Measurements from ENCODE around the gene FAAH2.
"Not testable (repeated sequence)": the region's sequence is repeated elsewhere in the genome, so short reads cannot be mapped to it uniquely, and the experiment has no call there.

FAAH2 gene, protein sequence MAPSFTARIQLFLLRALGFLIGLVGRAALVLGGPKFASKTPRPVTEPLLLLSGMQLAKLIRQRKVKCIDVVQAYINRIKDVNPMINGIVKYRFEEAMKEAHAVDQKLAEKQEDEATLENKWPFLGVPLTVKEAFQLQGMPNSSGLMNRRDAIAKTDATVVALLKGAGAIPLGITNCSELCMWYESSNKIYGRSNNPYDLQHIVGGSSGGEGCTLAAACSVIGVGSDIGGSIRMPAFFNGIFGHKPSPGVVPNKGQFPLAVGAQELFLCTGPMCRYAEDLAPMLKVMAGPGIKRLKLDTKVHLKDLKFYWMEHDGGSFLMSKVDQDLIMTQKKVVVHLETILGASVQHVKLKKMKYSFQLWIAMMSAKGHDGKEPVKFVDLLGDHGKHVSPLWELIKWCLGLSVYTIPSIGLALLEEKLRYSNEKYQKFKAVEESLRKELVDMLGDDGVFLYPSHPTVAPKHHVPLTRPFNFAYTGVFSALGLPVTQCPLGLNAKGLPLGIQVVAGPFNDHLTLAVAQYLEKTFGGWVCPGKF

DNA sequence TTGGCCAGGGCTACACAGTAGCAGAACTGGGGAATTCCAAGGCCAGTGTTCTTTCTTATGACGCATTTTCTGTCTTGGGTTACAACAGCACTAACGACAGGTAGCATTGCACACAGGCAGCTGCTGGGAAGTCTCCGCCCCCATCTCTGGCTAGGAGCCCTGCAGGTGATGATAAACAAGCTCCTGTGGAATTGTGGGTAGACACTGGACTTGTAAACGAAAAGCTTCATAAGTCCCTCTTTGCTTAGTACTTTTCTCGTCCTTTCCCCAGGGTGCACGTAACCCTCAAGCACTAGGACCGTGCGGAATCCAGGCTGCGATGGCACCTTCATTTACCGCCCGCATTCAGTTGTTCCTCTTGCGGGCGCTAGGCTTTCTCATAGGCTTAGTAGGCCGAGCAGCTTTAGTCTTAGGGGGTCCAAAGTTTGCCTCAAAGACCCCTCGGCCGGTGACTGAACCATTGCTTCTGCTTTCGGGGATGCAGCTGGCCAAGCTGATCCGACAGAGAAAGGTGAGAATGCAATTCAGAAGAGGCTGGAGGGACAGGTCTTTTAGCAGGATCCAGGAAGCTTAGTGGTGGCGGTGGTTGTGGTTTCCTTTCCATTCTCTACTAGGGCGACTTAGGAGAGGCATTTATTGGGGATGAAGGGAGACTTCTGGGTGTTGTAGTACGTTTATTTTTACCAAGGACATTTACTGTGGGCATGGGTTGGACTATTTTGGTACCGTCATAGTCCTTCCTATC lies at the start of gene FAAH2:
TSS of gene FAAH2 (plus strand) at position 200 of the 745 bp plus-strand sequence. CDS start at position 320, 120 bp downstream.
- peak; percentile 89 for DNase-seq

DNA sequence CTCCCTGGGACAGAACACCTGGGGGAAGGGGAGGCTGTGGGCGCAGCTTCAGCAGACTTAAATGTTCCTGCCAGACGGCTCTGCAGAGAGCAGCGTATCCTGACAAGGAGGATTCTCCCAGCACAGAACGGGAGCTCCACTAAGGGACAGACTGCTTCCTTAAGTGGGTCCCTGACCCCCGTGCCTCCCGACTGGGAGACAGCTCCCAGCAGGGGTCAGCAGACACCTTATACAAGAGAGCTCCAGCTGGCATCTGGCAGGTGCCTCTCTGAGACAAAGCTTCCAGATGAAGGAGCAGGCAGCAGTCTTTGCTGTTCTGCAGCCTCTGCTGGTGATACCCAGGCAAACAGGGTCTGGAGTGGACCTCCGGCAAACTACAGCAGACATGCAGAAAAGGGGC lies 44.5 kb upstream of the FAAH2 start:
- no peak for DNase-seq

DNA sequence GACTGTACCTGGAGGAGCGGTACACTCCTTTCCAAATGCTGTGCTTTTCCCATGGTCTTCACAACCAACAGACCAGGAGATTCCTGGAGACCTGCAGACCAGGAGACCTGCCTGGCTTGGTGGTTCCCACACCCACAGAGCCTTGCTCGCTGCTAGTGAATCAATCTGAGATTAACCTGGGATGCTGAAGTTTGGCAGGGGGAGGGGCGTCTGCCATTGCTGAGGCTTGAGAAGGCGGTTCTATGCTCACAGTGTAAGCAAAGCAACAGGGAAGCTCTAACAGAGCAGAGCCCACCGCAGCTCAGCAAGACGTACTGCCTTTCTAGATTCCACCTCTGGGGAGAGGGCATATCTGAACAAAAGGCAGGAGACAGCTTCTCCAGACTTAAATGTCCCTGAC lies 34.5 kb upstream of the FAAH2 start:
- DNase-seq = no peak

DNA sequence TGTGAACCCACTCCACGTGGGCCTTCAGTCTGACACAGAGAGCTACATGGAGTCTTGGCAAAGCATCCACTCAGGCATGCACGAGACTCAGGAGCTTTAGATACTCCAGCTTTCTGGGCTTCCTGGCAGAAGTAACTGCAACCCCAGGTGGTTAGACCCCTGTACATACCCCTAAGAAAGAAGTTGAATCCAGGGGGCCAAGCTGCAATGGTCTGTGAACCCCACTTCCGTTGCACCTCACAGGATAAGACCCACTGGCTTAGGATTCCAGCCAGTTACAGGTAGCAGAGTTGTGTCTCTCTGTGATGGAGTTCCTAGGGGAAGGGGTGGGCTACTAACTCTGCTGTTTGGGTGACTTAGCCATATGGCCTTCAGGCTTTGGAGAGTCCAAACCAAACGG lies 21.4 kb upstream of the FAAH2 start:
- DNase-seq = no peak

DNA sequence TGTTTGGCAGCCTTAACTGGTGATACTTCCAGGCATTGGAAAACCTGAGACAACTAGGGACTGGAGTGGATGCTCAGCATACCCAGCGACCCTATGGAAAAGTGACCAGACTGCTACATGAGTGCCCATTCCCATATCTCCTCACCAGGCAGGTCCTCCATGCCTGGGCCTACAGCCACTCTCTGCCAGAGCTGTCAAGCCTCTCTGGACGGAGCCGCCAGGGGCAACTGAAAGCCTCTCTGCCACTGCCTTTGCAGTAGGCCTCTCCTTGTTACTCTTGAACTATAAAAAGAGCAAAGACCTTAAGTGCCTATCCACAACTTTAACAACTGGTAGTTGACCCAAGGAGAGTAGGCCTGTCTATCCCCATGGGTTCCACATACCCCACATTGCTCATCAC lies 20.2 kb upstream of the FAAH2 start:
- DNase-seq = no peak

DNA sequence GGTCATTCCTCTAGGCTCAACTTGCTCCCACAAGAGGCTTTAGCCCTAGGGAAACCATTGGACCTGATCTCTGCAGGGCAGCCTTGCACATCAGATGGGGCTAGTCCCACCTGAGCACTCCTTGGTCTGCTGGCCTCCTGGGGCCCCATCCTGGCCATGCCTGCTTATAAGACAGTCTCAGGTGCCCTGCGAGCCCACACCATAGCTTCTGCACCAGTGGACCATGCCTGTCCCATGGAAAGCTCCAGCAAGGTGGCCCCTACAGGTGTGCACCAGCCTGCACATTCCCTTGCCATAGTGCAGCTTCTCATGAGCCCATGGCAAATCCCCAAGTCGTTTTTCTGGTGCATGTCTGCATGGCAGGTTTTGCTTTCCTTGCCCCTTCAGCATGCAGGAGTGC lies 19.6 kb upstream of the FAAH2 start:
- no peak for DNase-seq

DNA sequence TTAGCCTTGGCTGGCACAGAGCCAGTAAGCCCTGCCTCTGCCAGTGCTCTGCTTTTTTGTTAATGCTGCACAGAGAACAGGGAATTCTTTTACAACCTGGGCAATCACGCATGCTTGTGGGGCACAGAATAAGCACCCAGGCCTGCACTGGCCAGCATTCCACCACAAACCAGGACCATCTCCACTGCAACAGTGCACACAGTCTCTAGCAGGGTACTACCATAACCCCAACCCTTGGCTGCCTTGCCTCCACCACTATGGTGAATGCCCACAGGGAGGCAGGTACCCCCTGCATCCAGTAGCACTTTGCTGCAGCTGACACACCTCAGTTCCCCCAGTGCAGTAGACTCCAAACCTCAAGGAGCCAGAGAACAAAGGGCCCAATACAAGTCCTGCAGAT lies 19.2 kb upstream of the FAAH2 start:
- DNase-seq = no peak

DNA sequence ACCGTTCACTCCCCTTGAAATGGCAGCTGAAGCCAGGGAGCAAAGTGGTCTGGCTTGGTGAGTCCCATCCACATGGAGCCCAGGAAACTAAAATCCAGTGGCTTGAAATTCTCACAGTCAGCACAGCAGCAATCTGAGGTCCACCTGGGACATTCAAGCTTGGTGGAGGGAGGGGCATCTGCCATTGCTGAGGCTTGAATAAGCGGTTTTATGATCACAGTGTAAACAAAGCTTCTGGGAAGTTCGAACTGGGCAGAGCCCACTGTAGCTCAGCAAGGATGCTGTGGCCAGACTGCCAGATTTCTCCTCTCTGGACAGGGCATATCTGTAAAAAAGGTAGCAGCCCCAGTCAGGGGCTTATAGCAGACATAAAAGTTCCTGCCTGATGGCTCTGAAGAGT lies 15.5 kb upstream of the FAAH2 start:
- no peak for DNase-seq

DNA sequence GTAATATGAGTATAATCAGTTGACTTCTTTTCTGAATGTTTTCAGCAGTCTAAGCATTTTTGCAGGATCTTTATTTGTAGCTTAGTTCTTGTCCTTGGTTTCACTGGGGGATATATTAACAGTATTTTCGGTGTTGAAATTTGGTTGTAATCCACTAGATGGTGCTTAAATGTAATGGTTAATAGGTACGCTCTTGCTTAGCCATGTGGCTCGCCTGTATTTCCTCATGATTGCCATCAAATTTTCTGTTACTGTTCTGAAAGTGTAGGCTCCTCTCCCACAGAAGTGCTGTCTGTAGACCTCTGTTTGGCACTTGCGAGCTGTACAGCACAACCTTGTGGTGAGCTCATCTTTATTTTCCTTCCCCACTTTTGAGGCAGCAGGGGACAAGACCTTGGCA lies 3.9 kb upstream of the FAAH2 start:
- DNase-seq = no peak

DNA sequence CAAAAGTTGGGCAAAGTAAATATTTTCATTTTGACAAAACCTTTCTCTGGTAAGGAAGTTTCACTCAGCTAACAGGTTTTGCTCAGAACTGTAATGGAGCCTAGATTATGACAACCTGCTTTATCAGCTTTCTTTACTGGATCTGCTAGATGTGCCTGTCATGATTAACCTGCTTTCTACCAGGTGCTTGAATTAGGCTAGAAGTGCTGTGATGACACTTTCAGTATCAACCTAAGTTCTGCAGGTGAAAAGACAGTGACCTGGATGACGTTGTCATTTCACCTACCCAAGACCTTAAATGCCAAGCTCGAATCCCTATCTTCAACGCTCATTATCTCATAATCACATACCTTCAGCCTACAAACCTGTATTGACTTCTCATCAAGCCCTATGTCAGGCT lies 1.5 kb upstream of the FAAH2 start:
- DNase-seq = no peak

DNA sequence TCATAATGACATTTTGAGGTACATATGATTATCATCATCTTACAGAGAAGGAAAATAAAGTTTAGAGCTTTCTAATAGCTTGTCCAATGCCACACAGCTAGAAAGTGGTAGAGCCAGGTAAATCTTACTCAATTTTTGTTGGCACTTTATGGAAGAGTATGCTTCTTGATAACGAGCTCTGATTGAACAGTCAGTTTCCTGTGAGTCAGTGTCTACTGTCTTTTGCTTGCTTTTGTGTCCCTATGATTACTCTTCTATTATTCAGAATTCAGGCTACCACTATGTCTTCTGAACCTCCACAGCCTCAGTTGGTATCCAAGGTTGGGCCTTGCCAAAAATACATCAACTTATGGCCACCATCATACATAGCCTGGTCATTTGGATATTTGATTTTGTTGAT lies 2.6 kb downstream of the FAAH2 start:
- no peak for DNase-seq

DNA sequence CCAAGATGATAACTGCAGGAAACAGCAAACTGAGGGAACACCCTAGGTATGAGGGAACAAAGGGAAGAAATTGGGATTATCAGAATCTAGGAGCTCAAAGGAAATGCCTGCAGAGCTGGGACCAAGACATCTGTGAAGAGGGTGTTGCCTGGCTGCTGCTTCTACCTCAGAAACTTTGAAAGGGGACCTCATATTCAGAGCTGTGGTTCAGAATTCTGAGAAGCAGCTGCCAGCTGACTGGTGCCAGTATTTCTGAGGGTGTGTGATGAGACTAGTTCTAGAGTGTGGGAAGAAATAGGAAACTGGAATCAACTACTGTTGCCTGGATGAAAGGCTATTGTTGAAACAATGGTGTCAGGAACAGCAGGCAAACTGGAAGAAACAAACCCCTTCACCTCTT lies 8.5 kb downstream of the FAAH2 start:
- DNase-seq = no peak

DNA sequence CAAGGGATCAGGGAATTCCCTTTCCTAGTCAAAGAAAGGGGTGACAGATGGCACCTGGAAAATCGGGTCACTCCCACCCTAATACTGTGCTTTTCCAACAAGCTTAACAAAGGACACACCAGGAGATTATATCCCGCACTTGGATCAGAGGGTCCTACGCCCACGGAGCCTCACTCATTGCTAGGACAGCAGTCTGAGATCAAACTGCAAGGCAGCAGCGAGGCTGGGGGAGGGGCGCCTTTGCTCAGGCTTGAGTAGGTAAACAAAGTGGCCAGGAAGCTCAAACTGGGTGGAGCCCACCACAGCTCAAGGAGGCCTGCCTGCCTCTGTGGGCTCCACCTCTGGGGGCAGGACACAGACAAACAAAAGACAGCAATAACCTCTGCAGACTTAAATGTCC lies 9.2 kb downstream of the FAAH2 start:
- DNase-seq = not testable (repeated sequence)

DNA sequence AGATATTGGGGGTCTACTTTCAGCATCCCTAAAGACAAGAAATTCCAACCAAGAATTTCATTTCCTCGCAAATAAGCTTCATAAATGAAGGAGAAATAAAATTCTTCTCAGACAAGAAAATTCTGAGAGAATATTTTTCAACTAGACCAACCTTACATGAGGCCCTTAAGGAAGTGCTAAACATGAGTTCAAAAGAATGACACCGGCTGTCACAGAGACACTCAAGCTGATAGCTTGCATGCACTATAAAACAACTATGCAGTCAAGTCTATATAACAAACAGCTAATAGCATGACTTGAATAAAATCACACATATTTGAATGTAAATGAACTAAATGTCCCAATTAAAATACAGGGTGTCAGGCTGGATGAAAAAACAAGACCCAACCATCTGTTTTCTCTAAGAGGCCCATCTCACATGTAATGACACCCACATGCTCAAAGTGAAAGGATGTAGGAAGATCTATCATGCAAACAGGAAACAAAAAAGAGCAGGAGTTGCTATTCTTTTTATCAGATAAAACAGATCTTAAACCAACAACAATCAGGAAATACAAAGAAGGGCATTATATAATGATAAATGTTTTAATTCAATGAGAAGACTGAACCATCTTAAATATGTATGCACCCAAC lies 27.2 kb downstream of the FAAH2 start:
- no peak for DNase-seq

DNA sequence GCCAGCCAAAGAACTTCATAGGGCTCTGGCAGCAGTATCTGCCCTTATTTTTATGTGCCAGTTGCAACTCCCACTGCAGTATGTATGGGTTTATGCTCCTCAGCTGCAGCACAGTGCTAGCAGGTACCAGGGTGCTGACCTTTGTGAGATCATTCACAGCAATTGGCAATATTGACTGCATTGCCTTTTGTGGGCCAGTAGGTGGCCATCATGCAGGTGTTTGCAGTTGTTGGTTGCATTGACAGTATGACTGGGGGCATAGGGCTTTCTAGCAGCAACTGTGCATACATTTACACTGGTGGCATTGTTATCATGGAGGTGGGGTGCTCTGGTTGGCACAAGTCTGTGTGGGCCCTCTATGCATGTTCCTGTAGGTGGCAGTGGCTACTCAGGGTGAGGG lies 42.5 kb downstream of the FAAH2 start:
- DNase-seq = no peak

DNA sequence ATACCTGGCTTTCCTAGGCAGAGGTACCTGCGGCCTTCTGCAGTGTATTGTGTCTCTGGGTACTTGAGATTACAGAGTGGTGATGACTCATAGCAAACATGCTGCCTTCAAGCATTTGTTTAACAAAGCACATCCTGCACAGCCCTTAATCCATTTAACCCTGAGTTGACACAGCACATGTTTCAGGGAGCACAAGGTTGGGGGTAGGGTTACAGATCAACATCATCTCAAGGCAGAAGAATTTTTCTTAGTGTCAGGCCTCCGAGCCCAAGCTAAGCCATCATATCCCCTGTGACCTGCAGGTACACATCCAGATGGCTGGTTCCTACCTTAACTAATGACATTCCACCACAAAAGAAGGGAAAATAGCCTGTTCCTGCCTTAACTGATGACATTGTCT lies 49.3 kb downstream of the FAAH2 start:
- not testable (repeated sequence) for DNase-seq

DNA sequence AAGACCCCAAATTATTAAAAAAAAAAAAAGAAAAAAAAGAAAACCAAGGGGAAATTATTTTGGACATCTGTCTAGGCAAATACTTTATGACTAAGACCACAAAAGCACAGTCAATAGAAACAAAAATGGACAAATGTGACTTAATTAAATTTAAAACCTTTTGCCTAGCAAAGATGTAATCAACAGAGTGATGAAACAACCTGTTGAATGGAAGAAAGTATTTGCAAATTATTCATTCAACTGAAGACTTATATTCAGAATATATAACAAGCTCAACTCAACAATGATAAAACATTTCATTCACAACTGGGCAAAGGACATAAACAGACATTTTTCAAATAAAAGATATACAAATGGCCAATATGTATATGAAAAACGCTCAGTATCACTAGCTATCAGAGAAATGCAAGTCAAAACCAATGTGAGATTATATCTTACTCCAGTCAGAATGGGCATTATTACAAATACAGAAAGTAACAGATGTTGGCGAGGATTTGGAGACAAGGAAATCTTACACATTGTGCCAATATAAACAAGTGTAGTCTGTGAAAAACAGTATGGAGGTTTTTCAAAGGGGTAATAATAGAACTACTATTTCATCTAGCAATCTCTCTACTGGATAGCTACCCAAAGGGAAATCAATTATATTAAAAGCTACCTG lies 67.1 kb downstream of the FAAH2 start:
- DNase-seq = no peak

DNA sequence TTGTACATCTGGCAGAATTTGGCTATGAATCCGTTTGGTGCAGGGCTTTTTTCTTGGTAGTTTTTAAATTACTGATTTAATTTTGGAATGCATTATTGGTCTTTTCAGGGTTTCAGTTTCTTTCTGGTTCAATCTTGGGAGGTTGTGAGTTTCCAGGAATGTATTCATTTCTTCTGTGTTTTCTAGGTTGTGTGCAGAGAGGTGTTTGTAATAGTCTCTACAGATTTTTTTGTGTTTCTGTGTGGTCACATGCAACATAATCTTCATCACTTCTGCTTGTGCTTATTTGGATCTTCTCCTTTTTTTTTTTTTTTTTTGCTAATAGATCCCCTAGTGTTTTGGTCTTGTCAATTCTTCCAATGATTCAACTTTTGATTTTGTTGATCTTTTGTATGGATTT lies 77.6 kb downstream of the FAAH2 start:
- DNase-seq = no peak

DNA sequence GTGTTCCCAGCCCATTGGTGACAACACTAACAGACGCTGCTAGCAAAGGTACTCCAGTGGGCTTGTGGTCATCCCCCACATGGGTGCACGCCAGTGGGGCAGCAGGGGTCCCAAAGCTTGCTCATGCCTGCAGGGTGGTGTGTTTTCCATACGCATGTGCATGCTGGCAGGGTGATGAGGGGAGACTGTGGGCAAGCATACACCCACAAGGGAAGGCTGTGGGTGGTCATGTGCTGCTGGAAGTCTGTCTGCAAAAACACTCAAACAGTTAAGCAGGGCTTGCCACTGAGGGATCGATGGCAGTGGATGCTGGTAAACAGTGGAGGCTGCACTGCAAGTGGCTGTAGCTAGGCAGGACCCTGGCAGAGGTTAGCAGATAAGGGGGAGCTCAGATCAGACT lies 79.9 kb downstream of the FAAH2 start:
- DNase-seq = no peak

DNA sequence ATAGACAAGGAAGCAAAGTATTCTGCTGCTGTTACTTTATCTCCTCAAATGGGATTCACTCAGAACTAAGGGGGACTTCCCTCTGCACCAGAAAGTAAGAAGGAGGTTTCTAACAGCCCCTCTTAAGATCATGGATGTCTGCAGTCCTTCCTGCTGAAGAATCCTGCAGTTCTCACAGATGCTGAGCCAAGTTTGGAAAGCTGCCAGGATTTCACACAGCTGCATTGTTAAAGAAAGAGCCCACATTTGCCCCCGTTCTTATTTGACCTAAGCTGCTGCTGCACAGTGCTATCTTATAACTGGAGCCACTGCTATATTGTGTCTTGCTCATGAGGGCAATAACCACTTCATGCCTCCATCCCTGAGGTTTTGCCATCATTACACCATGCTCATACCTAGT lies 81.1 kb downstream of the FAAH2 start:
- DNase-seq = no peak

DNA sequence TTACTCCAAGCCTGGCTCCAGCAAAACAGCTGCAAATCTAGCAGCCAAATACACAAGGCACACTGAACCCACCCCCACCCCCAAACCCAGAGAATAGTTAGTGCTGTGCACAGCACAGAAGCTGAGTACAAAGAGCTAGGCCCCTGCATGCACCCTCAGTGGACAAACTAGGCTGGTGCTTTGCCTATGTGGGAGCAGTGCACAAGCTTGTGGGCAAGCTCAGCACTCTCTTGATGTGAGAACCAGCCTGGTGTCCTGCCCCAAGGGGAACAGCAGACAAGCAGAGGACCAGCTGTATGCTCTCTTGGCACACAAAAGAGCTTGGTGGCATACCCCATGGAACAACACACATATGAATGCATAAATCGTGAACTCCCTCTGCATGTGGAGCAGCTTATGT lies 81.7 kb downstream of the FAAH2 start:
- no peak for DNase-seq

DNA sequence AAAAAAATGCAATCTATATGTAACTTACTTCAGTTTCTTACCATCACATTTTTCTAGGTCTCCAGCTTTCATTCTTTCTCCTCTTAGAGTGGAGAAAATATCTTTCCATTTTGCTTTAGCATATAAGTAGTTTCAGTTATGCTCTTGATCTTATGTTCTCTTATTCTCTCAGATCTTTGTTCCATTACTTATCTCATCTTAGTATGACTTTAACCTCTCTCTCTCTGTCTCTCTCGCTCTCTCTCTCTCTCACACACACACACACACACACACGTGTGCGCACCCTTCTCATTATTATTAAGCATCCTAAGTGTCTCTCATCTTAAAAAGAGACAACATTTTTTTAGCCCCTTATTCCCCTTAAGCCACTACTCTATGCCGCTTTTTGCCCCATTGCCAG lies 92.8 kb downstream of the FAAH2 start:
- DNase-seq = no peak
